GM08714 (cell line): ENCODE measurements around the gene UBE2I.
"Not testable (repeated sequence)": the region's sequence is repeated elsewhere in the genome, so short reads cannot be mapped to it uniquely, and the experiment has no call there.

Source experiments
- H3K4me3 ChIP-seq: fragments of 200-500 bp; sonication (Bioruptor generic); 2 replicates; pipeline ENCODE4 v1.5.1; 2014; ENCODE audit warnings: mild to moderate bottlenecking, low read length, inconsistent platforms
- ZNF274 ChIP-seq: IDR thresholded peaks from 2 replicates; pipeline ENCODE4 v1.6.1; 2012; ENCODE audit warnings: mild to moderate bottlenecking, low read depth, low read length

UBE2I gene

DNA sequence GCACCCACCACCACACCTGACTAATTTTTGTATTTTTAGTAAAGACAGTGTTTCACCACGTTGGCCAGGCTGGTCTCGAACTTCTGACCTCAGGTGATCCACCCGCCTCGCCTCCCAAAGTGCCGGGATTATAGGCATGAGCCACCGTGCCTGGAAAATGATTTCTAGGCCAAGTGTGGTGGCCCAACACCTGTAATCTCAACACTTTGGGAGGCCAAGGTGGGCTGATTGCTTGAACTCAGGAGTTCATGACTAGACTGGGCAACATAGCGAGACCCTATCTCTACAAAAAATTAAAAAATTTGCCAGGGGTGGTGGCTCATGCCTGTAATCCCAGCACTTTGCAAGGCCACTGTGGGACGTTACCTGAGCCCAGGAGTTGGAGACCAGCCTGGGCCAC lies 13.0 kb downstream of the UBE2I start:
- no peak for TF ChIP-seq ZNF274
- no peak overlapping the region for H3K4me3 ChIP-seq

DNA sequence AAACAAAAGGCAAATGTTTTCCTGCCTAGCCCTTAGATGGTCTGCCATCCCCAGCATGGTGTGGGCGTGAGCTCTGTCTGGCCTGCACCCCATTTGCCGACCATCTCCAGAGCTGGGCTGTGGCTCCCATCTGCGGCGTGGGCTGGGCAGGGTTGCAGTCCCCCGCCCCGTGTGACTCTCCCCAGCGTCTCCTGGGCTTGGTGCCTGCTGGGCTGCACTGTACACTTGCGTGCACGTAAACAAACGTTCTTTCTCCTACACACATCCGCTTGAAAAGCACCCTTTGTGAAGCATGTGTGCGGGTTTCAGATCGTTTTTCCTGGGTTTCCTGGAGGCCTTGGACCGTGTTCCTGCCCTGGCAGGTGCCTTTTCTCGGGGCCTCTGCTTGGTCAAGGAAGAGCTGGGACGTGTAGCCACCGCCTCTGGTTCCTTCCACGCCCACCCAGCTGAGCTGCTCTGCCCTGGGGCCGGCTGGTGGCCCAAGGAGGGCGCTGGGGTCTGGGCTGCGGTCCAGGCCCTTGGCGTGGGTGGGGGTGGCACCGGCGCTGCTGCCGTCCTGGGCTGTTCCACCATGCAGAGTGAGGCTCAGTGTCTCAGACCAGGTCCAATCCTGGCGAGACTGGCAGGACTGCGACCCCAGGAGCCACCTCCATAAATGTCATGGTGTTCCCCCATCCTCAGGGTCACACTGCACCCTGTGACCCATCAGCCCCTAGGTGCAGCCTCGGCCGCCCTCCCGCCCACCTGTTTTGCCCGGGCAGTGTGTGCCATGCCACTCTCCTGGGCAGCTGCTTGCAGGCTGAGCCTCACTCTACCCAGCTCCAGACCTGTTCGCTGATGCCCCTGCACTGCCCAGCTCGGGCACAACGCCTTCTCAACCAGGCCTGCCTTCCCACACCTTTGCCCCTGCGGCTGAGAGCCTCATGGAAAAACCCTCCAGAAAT lies 14.1 kb downstream of the UBE2I start:
- no peak overlapping the region for H3K4me3 ChIP-seq
- TF ChIP-seq ZNF274 = no peak

DNA sequence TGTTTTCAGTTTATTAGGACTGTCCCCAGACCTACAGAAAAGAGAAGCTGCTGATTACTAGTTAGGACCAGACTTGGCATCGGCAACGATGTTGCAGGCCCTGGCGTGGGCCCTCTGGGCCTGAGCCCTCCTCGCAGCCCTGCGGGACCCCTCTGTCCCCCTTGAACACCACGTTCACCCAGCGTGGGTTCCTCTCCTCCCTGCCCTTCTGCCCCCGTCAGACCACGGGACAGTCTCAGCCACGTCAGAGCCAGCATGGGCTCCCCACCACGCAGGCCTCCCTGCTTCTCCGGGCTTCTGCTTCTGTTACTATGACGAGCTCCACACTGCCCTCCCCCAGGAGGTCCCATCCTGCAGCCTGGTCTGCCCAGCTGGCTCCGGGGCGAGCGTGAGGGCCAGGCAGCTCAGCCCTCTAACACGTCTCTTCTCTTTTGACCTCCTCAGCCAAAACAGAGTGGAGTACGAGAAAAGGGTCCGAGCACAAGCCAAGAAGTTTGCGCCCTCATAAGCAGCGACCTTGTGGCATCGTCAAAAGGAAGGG lies 14.9 kb downstream of the UBE2I start:
- TF ChIP-seq ZNF274 = no peak
- no peak overlapping the region for H3K4me3 ChIP-seq

DNA sequence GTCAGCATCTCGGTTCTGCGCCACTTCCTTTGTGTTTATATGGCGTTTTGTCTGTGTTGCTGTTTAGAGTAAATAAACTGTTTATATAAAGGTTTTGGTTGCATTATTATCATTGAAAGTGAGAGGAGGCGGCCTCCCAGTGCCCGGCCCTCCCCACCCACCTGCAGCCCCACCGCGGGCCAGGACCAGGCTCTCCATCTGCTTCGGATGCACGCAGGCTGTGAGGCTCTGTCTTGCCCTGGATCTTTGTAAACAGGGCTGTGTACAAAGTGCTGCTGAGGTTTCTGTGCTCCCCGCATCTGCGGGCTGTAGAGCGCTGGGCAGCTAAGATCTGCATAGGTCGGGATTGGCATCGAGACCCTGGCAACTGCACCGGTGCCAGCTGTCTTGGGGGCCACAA lies 15.8 kb downstream of the UBE2I start:
- no peak overlapping the region for H3K4me3 ChIP-seq
- no peak for TF ChIP-seq ZNF274

DNA sequence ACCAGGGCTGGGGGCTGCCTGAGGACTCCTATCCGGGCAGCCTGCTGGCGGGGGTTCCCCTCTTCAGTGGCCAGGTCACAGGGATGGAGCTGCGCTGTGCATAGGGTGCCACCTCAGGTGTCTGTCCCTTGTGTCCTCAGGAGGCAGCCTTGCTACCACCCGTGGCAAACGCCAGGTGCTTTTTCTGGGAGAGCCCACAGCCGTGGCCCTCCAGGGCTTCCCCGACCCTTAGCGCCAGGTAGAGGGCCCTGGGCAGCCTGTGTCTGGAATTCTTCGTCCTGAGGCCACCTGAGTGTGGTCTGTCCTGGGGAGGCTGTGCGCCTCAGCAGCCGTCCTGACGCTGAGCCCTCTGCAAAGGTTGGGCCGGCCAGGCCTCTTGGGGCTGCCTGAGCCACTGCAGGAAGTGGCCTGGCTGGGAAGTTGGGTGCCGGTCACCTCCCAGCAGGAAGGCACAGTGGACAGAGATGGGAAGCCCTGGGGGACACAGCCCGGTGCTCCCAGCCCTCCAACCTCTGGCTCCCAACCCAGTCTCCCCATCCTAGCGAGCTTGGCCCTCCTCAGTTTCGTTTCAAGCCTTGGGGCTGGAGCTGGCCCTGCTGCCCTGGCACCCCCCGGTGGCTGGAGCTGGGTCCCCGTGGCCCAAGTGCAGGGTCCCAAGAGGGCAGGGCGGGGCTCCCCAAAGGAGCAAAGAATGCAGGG lies 16.4 kb downstream of the UBE2I start:
- TF ChIP-seq ZNF274 = no peak
- no peak overlapping the region for H3K4me3 ChIP-seq

GRCh38 chr16:1326391-1326790 lies 17.0 kb downstream of the UBE2I start:
- TF ChIP-seq ZNF274 = no peak
- H3K4me3 ChIP-seq = no peak overlapping the region

DNA sequence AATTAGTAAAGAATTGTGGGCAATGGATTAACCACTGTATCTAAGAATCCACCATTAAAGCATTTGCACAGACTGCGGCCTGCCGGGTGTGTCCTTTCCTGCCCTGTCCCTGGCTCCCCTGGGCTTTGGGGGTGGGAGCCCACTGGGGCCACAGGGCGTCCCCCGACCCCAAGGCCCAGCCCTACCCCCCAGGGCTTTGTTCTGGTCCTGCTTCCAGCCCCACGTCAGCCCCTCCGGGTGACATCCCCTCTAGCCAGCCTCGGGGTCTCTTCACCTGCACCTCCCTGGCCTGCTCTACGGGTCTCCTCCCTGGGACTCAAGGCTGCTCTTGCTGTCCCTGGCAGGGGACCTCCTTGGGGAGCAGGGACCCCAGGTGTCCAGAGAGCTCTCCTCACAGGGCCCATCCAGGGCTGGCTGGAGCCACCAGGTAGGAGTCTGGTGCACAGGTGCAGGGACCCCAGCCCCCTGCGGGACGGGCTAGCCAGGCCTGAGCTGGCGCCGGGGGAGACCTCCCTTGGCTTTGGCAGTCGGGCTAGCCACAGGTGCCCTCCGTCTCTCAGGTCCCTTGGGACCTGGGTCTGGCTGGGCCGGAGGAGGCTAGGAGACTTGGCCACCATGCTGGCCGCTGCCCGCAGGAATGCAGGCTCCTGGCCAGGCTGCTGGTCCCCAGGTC lies 17.6 kb downstream of the UBE2I start:
- no peak overlapping the region for H3K4me3 ChIP-seq
- TF ChIP-seq ZNF274 = no peak

DNA sequence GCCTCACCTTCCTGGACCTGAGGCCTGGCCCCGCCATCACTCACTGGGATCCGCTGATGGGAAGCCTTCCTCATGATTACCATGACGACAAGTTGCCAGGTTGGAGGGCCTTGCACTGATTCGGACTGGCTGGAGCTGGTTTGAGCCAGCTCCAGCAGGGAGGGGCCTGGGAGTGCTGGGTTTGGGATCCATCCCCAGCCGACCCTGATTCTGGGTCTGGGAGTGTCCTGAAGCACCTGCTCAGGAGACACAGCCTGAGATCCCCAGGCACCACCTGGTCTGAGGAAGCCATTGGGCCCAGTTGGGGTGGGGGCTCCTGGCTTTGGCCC lies 18.1 kb downstream of the UBE2I start:
- no peak for TF ChIP-seq ZNF274
- H3K4me3 ChIP-seq = no peak overlapping the region

DNA sequence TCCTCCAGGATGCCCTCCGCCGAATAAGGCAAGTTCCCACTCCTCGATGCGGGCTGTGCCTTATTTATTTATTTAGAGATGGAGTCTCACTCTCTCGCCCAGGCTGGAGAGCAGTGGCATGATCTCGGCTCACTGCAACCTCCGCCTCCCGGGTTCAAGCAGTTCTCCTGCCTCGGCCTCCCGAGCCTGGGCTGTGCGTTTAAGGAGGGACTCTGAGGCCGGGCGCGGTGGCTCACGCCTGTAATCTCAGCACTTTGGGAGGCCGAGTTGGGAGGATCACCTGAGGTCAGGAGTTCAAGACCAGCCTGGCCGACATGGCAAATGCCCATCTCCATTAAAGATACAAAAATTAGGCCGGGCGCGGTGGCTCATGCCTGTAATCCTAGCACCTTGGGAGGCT lies 18.7 kb downstream of the UBE2I start:
- H3K4me3 ChIP-seq = not testable (repeated sequence)

- H3K4me3 ChIP-seq = not testable (repeated sequence)
Observed at GRCh38 chr16:1328961-1329360, 19.5 kb downstream of the UBE2I start.

GRCh38 chr16:1330260-1330914 lies 21.0 kb downstream of the UBE2I start:
- H3K4me3 ChIP-seq = no peak overlapping the region
- no peak for TF ChIP-seq ZNF274

GRCh38 chr16:1330931-1331711 lies 21.7 kb downstream of the UBE2I start:
- TF ChIP-seq ZNF274 = no peak
- no peak overlapping the region; the same call in 1 of the 2 replicates for H3K4me3 ChIP-seq
